K562 (cell line): Measurements from ENCODE around the gene CCDC141.

Experiments
- CBX3 ChIP-seq, 2 experiments: IDR thresholded peaks; 1 replicate in 1 of 2; 2 replicates in 1 of 2; pipeline ENCODE4 v1.6.1; 2012; ENCODE audit warnings: inconsistent platforms in 2 of 2, low read length in 2 of 2, borderline replicate concordance in 1 of 2, control low read depth in 1 of 2
- CREB5 ChIP-seq: fragments of 250-450 bp; sonication (Bioruptor Pico); IDR thresholded peaks from 2 replicates; pipeline ENCODE4 v1.5.0; 2020; ENCODE audit warnings: mild to moderate bottlenecking
- SETDB1 ChIP-seq: IDR thresholded peaks from one replicate; pipeline ENCODE4 v1.6.1; 2012; ENCODE audit warnings: low read length, control low read depth, inconsistent platforms
- ZNF12 ChIP-seq: sonication (generic); formaldehyde crosslinking; IDR thresholded peaks from 2 replicates; pipeline ENCODE4 v1.4.0; 2020; ENCODE audit warnings: mild to moderate bottlenecking, missing genetic modification reagents
- TF ChIP-seq, protein P1 (sequence below), 3 experiments: IDR thresholded peaks in 2 of 3; conservative IDR thresholded peaks in 1 of 3; 2 replicates each; pipeline ENCODE4 v1.5.1; 2011 to 2012; ENCODE audit warnings: low read length in 3 of 3, mild to moderate bottlenecking in 3 of 3, control low read depth in 2 of 3, improper control_type of control experiment in 1 of 3, inconsistent platforms in 1 of 3, low read depth in 1 of 3, mixed read lengths in 1 of 3, moderate library complexity in 1 of 3; ENCODE audit not compliant: insufficient read depth in 2 of 3

DNA sequence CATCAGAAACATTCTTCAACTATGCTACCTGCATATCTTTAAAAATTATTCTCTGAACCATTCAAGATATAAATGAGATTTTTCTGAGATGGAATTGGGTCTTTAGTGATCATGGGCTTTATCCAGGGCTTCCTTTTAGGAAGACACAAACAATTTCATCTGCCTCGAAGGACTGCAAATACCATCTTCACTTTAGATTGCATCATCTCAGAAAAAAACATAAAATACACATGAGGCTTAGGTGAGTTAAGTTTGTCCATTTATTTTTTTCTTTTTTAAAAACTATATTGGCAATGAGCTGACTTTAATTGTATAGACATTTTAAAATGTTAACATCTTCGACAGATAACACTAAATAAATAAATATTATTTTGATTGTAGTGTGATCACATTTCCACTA is 262.8 kb downstream of the CCDC141 start:
- TF ChIP-seq ZNF12 (CRISPR knock-in tag) (no peak), CREB5 (CRISPR knock-in tag) (no peak), SETDB1 (no peak), CBX3 (IDR thresholded peaks at IDR 0.05; ENCODE audit: borderline replicate concordance in 1 of 2, low read length in 2 of 2) (no peak)
- TF ChIP-seq, protein P1, sequence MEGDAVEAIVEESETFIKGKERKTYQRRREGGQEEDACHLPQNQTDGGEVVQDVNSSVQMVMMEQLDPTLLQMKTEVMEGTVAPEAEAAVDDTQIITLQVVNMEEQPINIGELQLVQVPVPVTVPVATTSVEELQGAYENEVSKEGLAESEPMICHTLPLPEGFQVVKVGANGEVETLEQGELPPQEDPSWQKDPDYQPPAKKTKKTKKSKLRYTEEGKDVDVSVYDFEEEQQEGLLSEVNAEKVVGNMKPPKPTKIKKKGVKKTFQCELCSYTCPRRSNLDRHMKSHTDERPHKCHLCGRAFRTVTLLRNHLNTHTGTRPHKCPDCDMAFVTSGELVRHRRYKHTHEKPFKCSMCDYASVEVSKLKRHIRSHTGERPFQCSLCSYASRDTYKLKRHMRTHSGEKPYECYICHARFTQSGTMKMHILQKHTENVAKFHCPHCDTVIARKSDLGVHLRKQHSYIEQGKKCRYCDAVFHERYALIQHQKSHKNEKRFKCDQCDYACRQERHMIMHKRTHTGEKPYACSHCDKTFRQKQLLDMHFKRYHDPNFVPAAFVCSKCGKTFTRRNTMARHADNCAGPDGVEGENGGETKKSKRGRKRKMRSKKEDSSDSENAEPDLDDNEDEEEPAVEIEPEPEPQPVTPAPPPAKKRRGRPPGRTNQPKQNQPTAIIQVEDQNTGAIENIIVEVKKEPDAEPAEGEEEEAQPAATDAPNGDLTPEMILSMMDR (IDR thresholded peaks at IDR 0.05 in 2 of 3, conservative IDR thresholded peaks at IDR 0.05 in 1 of 3; ENCODE audit: insufficient read depth in 2 of 3, low read depth in 1 of 3, low read length in 3 of 3): no peak
